ENCODE results near the gene KRTAP12-3. TPM values are rescaled to one million over a fixed set of nuclear protein-coding genes. Genes with fewer than 3 reads are reported as not detected.

Gene KRTAP12-3
- total RNA-seq, 2 donors from 2014 or later, result not detected

- H3K4me3 Mint-ChIP-seq, result no peak within 1 kb of the TSS
- no peak within 1 kb of the TSS for H3K27ac Mint-ChIP-seq
- Histone ChIP-seq H3K4me1 (ENCODE audit: control insufficient read depth, insufficient read depth, low read length) (no peaks in the 10 kb centered on the region), H3K27me3 (ENCODE audit: control insufficient read depth, insufficient read depth, low read length, poor library complexity, severe bottlenecking) (no peaks in the 10 kb centered on the region), H3K9ac (ENCODE audit: extremely low read depth, low read length, poor library complexity, severe bottlenecking) (no peak within 1 kb of the TSS), H3K4me3 (ENCODE audit: low read length) (no peak within 1 kb of the TSS), H3K36me3 (ENCODE audit: control insufficient read depth, insufficient read depth, low read length) (no peaks in the 10 kb centered on the region), H3K9me3 (ENCODE audit: control insufficient read depth, low read length) (peaks cover 28% of the 10 kb centered on the region), H3K27ac (ENCODE audit: low read depth, low read length) (no peak within 1 kb of the TSS)
- no peak for DNase-seq
- H3K36me3 Mint-ChIP-seq (ENCODE audit: low read depth), result no peaks in the 10 kb centered on the region
- H3K9me3 Mint-ChIP-seq, result peaks cover 40% of the 10 kb centered on the region
- WGBS, 2 experiments (ENCODE audit: insufficient coverage in 1 of 2, insufficient read length in 1 of 2), result 86% methylated on average over 12 to 19 of the region's 19 CpGs
- peaks cover 8% of the 10 kb centered on the region for H3K27me3 Mint-ChIP-seq (ENCODE audit: insufficient read depth)
- no peak for TF ChIP-seq CTCF (conservative IDR thresholded peaks at IDR 0.05)
- peaks cover 2% of the 10 kb centered on the region for H3K4me1 Mint-ChIP-seq
Measured at GRCh38 chr21:44666401-44667320, 8.9 kb downstream of the KRTAP12-3 start, which contains the start of gene KRTAP12-2. Gene KRTAP12-2, minus strand, starts transcription at chr21:44666927. Its CDS starts 41 bp downstream, at chr21:44666886.

- Histone ChIP-seq H3K4me3 (ENCODE audit: low read length) (no peak overlapping the region), H3K27ac (ENCODE audit: low read depth, low read length) (no peak overlapping the region), H3K27me3 (ENCODE audit: control insufficient read depth, insufficient read depth, low read length, poor library complexity, severe bottlenecking) (no peaks in the 10 kb centered on the region), H3K9me3 (ENCODE audit: control insufficient read depth, low read length) (peaks cover 38% of the 10 kb centered on the region), H3K4me1 (ENCODE audit: control insufficient read depth, insufficient read depth, low read length) (no peaks in the 10 kb centered on the region), H3K9ac (ENCODE audit: extremely low read depth, low read length, poor library complexity, severe bottlenecking) (no peak overlapping the region), H3K36me3 (ENCODE audit: control insufficient read depth, insufficient read depth, low read length) (no peaks in the 10 kb centered on the region)
- Mint-ChIP-seq H3K9me3 (peaks cover 47% of the 10 kb centered on the region), H3K27me3 (ENCODE audit: insufficient read depth) (peaks cover 8% of the 10 kb centered on the region), H3K4me1 (no peaks in the 10 kb centered on the region), H3K27ac (no peak overlapping the region), H3K36me3 (ENCODE audit: low read depth) (no peaks in the 10 kb centered on the region), H3K4me3 (no peak overlapping the region)
- WGBS, 2 experiments (ENCODE audit: insufficient coverage in 1 of 2, insufficient read length in 1 of 2), result 60 to 84% methylated on average over 1 of the region's 1 CpG
- no peak for TF ChIP-seq CTCF (conservative IDR thresholded peaks at IDR 0.05)
- no peak for DNase-seq
Measured at GRCh38 chr21:44667612-44668011, 9.9 kb downstream of the KRTAP12-3 start.

GRCh38 chr21:44670642-44671432 lies 13.1 kb downstream of the KRTAP12-3 start:
- no peak overlapping the region for H3K27ac ChIP-seq (ENCODE audit: low read depth, low read length)
- H3K9me3 ChIP-seq (ENCODE audit: control insufficient read depth, low read length), result peaks cover 50% of the 10 kb centered on the region
- no peak overlapping the region for H3K27ac Mint-ChIP-seq
- H3K9me3 Mint-ChIP-seq, result peaks cover 59% of the 10 kb centered on the region
- no peak overlapping the region for H3K4me3 ChIP-seq (ENCODE audit: low read length)
- peaks cover 3% of the 10 kb centered on the region for H3K36me3 Mint-ChIP-seq (ENCODE audit: low read depth)
- no peak overlapping the region for H3K9ac ChIP-seq (ENCODE audit: extremely low read depth, low read length, poor library complexity, severe bottlenecking)
- 93% methylated on average over 3 of the region's 3 CpGs for WGBS, 2 experiments (ENCODE audit: insufficient coverage in 1 of 2, insufficient read length in 1 of 2)
- no peaks in the 10 kb centered on the region for H3K36me3 ChIP-seq (ENCODE audit: control insufficient read depth, insufficient read depth, low read length)
- no peak for TF ChIP-seq CTCF (conservative IDR thresholded peaks at IDR 0.05)
- H3K4me1 ChIP-seq (ENCODE audit: control insufficient read depth, insufficient read depth, low read length), result no peaks in the 10 kb centered on the region
- no peak overlapping the region for H3K4me3 Mint-ChIP-seq
- peaks cover 8% of the 10 kb centered on the region for H3K27me3 Mint-ChIP-seq (ENCODE audit: insufficient read depth)
- H3K27me3 ChIP-seq (ENCODE audit: control insufficient read depth, insufficient read depth, low read length, poor library complexity, severe bottlenecking), result no peaks in the 10 kb centered on the region
- H3K4me1 Mint-ChIP-seq, result no peaks in the 10 kb centered on the region
- no peak for DNase-seq

All from endodermal cell (in vitro differentiated cells).